Breast epithelium (tissue), 3 donors: ENCODE measurements around the gene TEP1.

Experiments
- POLR2A ChIP-seq: fragments of 450-650 bp; IDR thresholded peaks from one replicate; pipeline ENCODE4 v1.6.1; 2016; ENCODE audit warnings: antibody characterized with exemption, mild to moderate bottlenecking, moderate library complexity
- POLR2AphosphoS5 ChIP-seq, 3 donors: sonication (generic); formaldehyde crosslinking; IDR thresholded peaks; one replicate each; pipeline ENCODE4 v1.6.1; 2017; ENCODE audit warnings: antibody characterized with exemption in 3 of 3
- TF ChIP-seq, protein P1 (sequence below), 3 donors: fragments of 450-650 bp; IDR thresholded peaks; one replicate each; pipeline ENCODE4 v1.5.1; 2016 to 2017; ENCODE audit warnings: antibody characterized with exemption in 3 of 3, mild to moderate bottlenecking in 3 of 3, moderate library complexity in 3 of 3

DNA sequence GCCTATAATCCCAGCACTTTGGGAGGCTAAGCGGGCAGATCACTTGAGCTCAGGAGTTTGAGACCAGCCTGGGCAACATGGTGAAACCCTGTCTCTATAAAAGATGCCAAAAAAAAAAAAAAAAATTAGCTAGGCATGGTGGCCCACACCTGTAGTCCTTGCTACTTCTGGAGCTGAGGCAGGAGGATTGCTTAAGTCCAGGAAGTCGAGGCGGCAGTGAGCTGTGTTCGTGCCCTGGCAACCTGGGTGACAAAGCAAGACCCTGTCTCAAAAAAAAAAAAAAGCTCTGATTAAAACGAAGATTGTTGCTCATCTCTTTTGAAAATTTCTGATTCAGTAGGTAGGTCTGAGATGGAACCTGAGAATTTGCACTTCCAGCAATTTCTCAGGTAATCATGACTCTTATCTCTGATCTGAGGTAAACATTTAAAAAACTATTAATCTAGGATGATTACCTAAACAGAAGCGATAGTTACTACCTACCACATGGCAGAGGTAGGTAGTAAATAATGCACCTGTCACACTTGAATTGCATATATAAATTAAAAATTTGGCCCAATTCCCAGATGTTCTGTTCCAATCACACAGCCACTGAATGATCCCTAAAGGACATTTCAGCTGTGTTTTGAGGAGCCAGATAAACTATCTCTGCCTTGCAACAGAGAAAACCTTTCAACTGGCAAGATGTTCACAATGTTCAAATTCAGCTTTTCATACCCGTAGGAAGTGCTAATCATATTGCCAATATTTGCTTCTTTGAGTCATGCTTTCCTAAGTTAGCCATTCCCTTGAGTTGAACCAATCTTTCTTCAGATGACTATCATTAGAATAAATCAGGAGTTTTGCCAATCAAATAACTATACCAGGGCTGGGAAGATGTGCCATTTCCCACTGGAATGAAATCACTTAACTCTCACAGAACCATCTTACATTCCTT lies 4.2 kb upstream of the TEP1 start:
- TF ChIP-seq, protein P1, sequence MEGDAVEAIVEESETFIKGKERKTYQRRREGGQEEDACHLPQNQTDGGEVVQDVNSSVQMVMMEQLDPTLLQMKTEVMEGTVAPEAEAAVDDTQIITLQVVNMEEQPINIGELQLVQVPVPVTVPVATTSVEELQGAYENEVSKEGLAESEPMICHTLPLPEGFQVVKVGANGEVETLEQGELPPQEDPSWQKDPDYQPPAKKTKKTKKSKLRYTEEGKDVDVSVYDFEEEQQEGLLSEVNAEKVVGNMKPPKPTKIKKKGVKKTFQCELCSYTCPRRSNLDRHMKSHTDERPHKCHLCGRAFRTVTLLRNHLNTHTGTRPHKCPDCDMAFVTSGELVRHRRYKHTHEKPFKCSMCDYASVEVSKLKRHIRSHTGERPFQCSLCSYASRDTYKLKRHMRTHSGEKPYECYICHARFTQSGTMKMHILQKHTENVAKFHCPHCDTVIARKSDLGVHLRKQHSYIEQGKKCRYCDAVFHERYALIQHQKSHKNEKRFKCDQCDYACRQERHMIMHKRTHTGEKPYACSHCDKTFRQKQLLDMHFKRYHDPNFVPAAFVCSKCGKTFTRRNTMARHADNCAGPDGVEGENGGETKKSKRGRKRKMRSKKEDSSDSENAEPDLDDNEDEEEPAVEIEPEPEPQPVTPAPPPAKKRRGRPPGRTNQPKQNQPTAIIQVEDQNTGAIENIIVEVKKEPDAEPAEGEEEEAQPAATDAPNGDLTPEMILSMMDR (IDR thresholded peaks at IDR 0.05): no peak
- TF ChIP-seq POLR2A (no peak), POLR2AphosphoS5 (IDR thresholded peaks at IDR 0.05) (no peak)
